Stimulated activated CD8-positive, alpha-beta memory T cell treated with anti-CD3 and anti-CD28 coated beads, Interleukin-4, amount 100 ng/mL, for 4 hours (primary cell): ENCODE data around the gene GRM1.

ENCODE experiments used
- DNase-seq, 2 donors: peaks; one replicate each; pipeline ENCODE4 v3.0.0-alpha.2; 2020; ENCODE audit warnings: low read depth in 2 of 2, low spot score in 1 of 2

The GRM1 gene

GRCh38 chr6:146311079-146311478 is 282.2 kb downstream of the GRM1 start:
- no peak for DNase-seq

GRCh38 chr6:146312608-146313007 is 283.7 kb downstream of the GRM1 start:
- no peak for DNase-seq

GRCh38 chr6:146315381-146316174 is 286.7 kb downstream of the GRM1 start:
- no peak for DNase-seq

- no peak for DNase-seq
Observed at GRCh38 chr6:146316175-146316495, 287.3 kb downstream of the GRM1 start.

GRCh38 chr6:146331013-146331412 is 302.2 kb downstream of the GRM1 start:
- DNase-seq = no peak

GRCh38 chr6:146335336-146335735 is 306.5 kb downstream of the GRM1 start:
- no peak for DNase-seq

- no peak for DNase-seq
Observed at GRCh38 chr6:146336191-146336590, 307.3 kb downstream of the GRM1 start.

- no peak for DNase-seq
Observed at GRCh38 chr6:146337376-146337775, 308.5 kb downstream of the GRM1 start.

DNA sequence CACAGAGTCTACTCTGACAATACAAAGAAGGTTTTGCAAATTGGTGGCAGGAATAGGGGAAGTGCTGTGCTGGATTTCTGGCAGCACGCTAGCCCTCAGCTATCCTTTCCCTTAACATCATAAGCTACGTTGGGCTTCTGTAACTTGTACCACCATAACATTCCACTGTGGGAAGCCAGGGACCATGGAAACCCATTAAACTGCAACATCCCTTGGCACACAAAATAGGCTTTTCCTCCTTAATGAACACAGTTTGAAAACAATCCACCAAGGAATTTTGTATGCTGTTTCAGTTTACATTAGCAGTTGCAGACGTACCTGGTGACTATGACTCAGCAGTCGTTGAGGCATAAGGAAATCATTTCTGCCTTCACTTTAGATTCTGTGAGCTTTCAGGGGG is 310.9 kb downstream of the GRM1 start:
- no peak for DNase-seq

- DNase-seq = no peak
Observed at GRCh38 chr6:146341493-146342230, 312.8 kb downstream of the GRM1 start.

DNA sequence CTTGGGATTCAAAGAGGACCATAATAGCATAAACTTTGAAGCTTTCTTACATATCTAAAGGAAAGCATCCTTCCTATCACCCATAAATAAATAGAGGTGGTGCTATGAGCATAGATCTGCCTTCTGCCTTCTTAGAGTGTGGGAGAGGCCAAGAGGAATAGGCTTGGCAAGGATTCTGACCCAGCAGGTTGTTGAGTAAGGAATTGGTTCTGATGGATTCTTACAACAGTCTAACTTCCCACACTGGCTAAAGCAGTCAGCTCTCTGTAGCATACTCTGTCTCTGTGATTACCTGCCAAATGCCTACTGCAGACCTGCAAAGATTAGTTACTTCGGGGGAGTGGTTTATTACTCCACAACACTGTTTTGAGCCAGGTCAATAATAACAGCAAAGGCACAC is 316.7 kb downstream of the GRM1 start:
- DNase-seq = no peak

GRCh38 chr6:146347090-146347489 is 318.2 kb downstream of the GRM1 start:
- DNase-seq = no peak

GRCh38 chr6:146347690-146348089 is 318.8 kb downstream of the GRM1 start:
- no peak for DNase-seq

GRCh38 chr6:146351018-146351417 is 322.2 kb downstream of the GRM1 start:
- no peak for DNase-seq

DNA sequence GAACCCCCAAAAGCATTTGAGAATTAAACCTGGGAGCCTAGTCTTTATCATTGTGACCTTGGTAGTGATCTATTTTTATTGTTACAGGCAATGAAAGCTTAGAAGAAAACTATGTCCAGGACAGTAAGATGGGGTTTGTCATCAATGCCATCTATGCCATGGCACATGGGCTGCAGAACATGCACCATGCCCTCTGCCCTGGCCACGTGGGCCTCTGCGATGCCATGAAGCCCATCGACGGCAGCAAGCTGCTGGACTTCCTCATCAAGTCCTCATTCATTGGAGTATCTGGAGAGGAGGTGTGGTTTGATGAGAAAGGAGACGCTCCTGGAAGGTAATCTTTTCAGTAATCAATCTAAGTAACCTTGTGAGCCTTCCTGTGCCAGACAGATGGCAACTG is 323.3 kb downstream of the GRM1 start:
- no peak for DNase-seq

- DNase-seq = no peak
Observed at GRCh38 chr6:146354451-146354850, 325.6 kb downstream of the GRM1 start.

GRCh38 chr6:146355521-146356100 is 326.7 kb downstream of the GRM1 start:
- no peak for DNase-seq

- no peak for DNase-seq
Observed at GRCh38 chr6:146357578-146358430, 328.9 kb downstream of the GRM1 start.

DNA sequence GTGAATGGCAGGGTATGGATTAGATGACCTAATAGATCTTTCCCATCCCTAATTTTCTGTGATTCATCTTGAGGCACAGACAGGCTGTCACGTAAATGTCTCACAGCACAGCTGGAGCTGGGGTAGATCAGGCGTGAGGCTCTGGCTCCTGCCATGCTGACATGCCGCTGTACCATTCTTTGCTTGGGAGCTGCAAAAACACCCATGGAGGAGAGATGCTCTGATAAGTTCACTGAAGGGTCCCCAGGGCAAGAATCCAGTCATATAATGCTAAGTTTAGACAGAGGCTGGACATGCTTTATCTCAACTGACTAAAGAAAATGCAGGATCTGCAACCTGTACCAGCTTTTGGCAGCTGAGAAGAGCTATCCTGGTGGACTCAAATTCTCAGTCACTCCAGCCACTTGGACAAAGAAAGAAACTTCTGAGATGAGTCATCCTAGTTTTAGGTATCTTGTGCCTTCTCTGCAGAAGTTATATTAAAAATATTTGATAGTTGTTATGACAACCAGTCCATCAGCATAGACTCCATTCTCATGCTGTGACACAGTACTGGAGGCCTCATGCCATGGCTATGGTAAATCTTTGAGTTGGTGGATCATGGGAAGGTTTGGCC is 329.7 kb downstream of the GRM1 start:
- DNase-seq = no peak

GRCh38 chr6:146359131-146359530 is 330.3 kb downstream of the GRM1 start:
- DNase-seq = no peak
